Measurements from ENCODE around the gene GULP1.

Gene GULP1

DNA sequence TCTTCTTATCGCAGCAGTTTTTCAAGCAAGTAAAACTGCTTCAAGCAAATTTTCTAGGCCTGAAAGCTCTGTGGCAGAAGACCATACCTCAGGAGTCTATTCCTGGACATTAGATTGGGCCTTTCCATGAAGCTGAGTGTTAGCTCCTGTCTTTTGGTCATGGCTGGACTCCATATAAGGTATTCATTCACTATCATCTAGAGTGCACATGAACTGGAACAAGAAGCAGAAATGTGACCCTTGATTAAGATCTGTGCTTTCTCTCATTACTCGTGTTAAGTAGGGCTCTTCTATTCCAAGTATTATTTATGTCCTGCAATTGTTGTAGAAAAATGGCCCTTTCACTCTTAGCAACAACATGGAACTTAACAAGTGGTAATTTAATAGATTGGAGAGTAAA lies 5.9 kb upstream of the GULP1 start:
- Histone ChIP-seq H3K27me3 (ENCODE audit: insufficient read depth, poor library complexity, severe bottlenecking) (peaks cover 5% of the 10 kb centered on the region), H3K27ac (replicated peaks) (no peak overlapping the region), H3K4me3 (replicated peaks; ENCODE audit: insufficient read depth, low read length) (no peak overlapping the region)
- TF ChIP-seq, protein P1, sequence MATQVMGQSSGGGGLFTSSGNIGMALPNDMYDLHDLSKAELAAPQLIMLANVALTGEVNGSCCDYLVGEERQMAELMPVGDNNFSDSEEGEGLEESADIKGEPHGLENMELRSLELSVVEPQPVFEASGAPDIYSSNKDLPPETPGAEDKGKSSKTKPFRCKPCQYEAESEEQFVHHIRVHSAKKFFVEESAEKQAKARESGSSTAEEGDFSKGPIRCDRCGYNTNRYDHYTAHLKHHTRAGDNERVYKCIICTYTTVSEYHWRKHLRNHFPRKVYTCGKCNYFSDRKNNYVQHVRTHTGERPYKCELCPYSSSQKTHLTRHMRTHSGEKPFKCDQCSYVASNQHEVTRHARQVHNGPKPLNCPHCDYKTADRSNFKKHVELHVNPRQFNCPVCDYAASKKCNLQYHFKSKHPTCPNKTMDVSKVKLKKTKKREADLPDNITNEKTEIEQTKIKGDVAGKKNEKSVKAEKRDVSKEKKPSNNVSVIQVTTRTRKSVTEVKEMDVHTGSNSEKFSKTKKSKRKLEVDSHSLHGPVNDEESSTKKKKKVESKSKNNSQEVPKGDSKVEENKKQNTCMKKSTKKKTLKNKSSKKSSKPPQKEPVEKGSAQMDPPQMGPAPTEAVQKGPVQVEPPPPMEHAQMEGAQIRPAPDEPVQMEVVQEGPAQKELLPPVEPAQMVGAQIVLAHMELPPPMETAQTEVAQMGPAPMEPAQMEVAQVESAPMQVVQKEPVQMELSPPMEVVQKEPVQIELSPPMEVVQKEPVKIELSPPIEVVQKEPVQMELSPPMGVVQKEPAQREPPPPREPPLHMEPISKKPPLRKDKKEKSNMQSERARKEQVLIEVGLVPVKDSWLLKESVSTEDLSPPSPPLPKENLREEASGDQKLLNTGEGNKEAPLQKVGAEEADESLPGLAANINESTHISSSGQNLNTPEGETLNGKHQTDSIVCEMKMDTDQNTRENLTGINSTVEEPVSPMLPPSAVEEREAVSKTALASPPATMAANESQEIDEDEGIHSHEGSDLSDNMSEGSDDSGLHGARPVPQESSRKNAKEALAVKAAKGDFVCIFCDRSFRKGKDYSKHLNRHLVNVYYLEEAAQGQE (IDR thresholded peaks at IDR 0.05; ENCODE audit: insufficient replicate concordance, low read depth), result no peak
- TF ChIP-seq SPI1 (IDR thresholded peaks at IDR 0.05; ENCODE audit: borderline replicate concordance, low read depth), result no peak
- TF ChIP-seq, protein P2, sequence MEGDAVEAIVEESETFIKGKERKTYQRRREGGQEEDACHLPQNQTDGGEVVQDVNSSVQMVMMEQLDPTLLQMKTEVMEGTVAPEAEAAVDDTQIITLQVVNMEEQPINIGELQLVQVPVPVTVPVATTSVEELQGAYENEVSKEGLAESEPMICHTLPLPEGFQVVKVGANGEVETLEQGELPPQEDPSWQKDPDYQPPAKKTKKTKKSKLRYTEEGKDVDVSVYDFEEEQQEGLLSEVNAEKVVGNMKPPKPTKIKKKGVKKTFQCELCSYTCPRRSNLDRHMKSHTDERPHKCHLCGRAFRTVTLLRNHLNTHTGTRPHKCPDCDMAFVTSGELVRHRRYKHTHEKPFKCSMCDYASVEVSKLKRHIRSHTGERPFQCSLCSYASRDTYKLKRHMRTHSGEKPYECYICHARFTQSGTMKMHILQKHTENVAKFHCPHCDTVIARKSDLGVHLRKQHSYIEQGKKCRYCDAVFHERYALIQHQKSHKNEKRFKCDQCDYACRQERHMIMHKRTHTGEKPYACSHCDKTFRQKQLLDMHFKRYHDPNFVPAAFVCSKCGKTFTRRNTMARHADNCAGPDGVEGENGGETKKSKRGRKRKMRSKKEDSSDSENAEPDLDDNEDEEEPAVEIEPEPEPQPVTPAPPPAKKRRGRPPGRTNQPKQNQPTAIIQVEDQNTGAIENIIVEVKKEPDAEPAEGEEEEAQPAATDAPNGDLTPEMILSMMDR (IDR thresholded peaks at IDR 0.05; ENCODE audit: insufficient read depth, low read length), result no peak
- no peak for TF ChIP-seq GABPA (IDR thresholded peaks at IDR 0.05; ENCODE audit: low read depth)
- DNase-seq (ENCODE audit: low read depth in 1 of 2, low spot score in 1 of 2), result no peak

DNA sequence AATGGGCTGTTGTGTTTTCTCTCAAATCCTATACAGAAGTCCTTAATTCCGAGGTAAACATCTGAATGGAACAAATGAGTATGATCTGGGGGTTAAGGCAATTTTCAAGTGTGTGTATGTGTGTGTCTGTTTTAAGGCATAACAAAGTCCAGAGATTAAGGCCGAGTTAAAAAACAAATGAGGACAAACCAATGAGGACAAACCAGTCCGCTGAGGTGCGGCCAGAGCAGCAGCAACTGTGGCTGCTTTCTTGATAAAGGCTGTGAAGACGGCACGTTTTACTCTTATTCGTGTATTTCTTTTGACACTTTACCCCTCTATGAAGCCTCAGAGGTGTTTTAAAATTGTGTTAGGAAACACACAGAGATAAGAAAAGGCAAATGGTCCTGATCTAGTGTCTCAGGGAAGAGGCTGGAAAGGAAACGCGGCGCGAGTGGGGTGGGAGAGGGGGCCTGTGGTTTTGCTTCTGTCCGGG lies 495 bp upstream of the GULP1 start:
- Histone ChIP-seq H3K27ac (replicated peaks) (no peak overlapping the region), H3K27me3 (ENCODE audit: insufficient read depth, poor library complexity, severe bottlenecking) (peaks cover 18% of the 10 kb centered on the region), H3K4me3 (replicated peaks; ENCODE audit: insufficient read depth, low read length) (no peak overlapping the region)
- TF ChIP-seq, protein P1 (IDR thresholded peaks at IDR 0.05; ENCODE audit: insufficient replicate concordance, low read depth), result no peak
- no peak for TF ChIP-seq SPI1 (IDR thresholded peaks at IDR 0.05; ENCODE audit: borderline replicate concordance, low read depth)
- no peak for TF ChIP-seq POLR2AphosphoS5 (IDR thresholded peaks at IDR 0.05; ENCODE audit: low read depth)
- TF ChIP-seq, protein P2 (IDR thresholded peaks at IDR 0.05; ENCODE audit: insufficient read depth, low read length), result no peak
- no peak for TF ChIP-seq GABPA (IDR thresholded peaks at IDR 0.05; ENCODE audit: low read depth)
- DNase-seq (ENCODE audit: low read depth in 1 of 2, low spot score in 1 of 2), result no peak

DNA sequence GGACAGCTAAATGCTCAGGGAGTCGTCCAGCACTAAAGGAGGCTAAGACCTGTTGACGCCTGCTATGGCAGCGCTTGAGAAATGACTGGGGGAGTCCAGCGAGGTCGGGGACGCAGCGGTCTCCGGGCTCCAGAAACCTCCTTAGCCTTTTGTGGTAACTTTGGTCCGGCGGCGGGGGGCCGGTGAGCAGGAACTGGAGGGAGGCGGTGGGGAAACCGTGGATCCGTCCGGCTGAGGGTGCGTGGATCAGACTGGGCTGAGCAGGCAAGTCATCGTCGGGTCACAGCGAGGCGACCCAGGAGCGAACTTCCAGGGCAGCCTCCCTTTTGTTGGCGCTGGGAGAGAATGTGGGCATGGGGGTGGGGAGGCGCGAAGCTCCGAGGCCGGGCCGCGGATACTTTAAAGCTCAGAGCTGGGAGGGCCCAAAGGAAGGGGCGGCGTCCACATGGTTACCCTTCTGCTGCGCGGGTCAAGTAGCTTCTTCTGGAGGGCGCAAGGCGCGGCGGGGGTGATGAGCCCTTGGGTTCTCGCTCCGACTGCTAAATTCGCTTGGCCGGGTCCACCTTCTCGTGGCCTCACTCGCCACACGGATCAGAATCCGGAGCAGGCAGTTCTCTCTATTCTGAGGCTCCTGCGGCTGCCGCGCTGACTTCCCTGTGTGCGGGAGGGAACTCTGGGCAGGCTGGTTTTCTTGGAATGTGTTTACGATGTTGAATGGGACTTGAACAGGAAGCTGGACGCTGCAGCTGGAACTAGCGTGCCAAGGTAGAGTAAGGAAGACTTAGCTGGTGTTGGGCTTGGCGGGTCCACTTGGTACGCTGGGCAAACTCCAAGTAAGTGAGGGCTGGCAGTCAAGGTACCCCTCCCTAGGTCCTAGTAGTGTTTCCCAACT lies 920 bp downstream of the GULP1 start:
- no peak for TF ChIP-seq POLR2AphosphoS5 (IDR thresholded peaks at IDR 0.05; ENCODE audit: low read depth)
- TF ChIP-seq, protein P1 (IDR thresholded peaks at IDR 0.05; ENCODE audit: insufficient replicate concordance, low read depth), result no peak
- no peak for DNase-seq (ENCODE audit: low read depth in 1 of 2, low spot score in 1 of 2)
- Histone ChIP-seq H3K27me3 (ENCODE audit: insufficient read depth, poor library complexity, severe bottlenecking) (peaks cover 18% of the 10 kb centered on the region), H3K27ac (replicated peaks) (no peak overlapping the region), H3K4me3 (replicated peaks; ENCODE audit: insufficient read depth, low read length) (no peak overlapping the region)
